Endothelial cell of umbilical vein (primary cell): Measurements from ENCODE around the gene SLC25A21. TPM values are rescaled to one million over a fixed set of nuclear protein-coding genes. Genes with fewer than 3 reads are reported as not detected.

ENCODE experiments used
- BruUV-seq: library from RNA; stranded (reverse); fragments of 400-500 nt; replicated peaks from 2 replicates; lab custom pipeline; 2021; lab: Mats Ljungman, UMichigan
- CTCF ChIA-PET: fragments of 300-600, 350-600 bp; sonication (Branson Sonifier 250); formaldehyde crosslinking; loops from one replicate; lab custom pipeline; 2021; ENCODE audit warnings: antibody characterized with exemption, inconsistent platforms; lab: Charles Lee
- POLR2A ChIA-PET: fragments of 300-600, 350-600 bp; sonication (Branson Sonifier 250); formaldehyde crosslinking; loops from one replicate; lab custom pipeline; 2021; ENCODE audit warnings: antibody characterized with exemption, inconsistent platforms; lab: Charles Lee
- DNase-seq: peaks from one replicate; pipeline ENCODE4 v3.0.0-alpha.2; 2011; ENCODE audit warnings: low read depth, low spot score
- FAIRE-seq: peaks from 2 replicates; lab custom pipeline; 2011; peaks lifted over from hg19 to GRCh38; lab: Jason Lieb, UNC
- H2AFZ ChIP-seq: 2 replicates; pipeline ENCODE4 v1.6.0; 2012; ENCODE audit warnings: low read depth, low read length, control low read depth, inconsistent platforms
- H3K27ac ChIP-seq: 2 replicates; pipeline ENCODE4 v1.5.1; 2011; ENCODE audit warnings: low read depth, mild to moderate bottlenecking, control low read depth, low read length, moderate library complexity; ENCODE audit not compliant: insufficient read depth
- H3K27me3 ChIP-seq, 2 experiments: 2 replicates each; pipeline versions ENCODE4 v1.6.0 to v1.6.1; 2011; ENCODE audit warnings: low read length in 2 of 2, mixed read lengths in 1 of 2; ENCODE audit not compliant: control insufficient read depth in 2 of 2, insufficient read depth in 2 of 2
- H3K36me3 ChIP-seq, 2 experiments: 2 replicates in 1 of 2; 3 replicates in 1 of 2; pipeline ENCODE4 v1.5.1; 2011; ENCODE audit warnings: low read length in 2 of 2, mild to moderate bottlenecking in 1 of 2, moderate library complexity in 1 of 2; ENCODE audit not compliant: control insufficient read depth in 2 of 2, insufficient read depth in 2 of 2; ENCODE audit errors: extremely low read depth in 1 of 2
- H3K4me1 ChIP-seq: 3 replicates; pipeline ENCODE4 v1.5.1; 2011; ENCODE audit warnings: mild to moderate bottlenecking, low read length; ENCODE audit not compliant: control insufficient read depth, insufficient read depth; ENCODE audit errors: extremely low read depth
- H3K4me2 ChIP-seq: 2 replicates; pipeline ENCODE4 v1.6.1; 2011; ENCODE audit warnings: low read length, control low read depth, mixed read lengths; ENCODE audit not compliant: insufficient read depth
- H3K4me3 ChIP-seq, 3 experiments: fragments of 200-600 bp in 1 of 3; sonication (generic), shearing (Covaris generic) in 1 of 3; replicated peaks in 1 of 3; 2 replicates each; pipeline ENCODE4 v1.5.1; 2011 to 2016; ENCODE audit warnings: control low read depth in 3 of 3, low read length in 3 of 3, mild to moderate bottlenecking in 2 of 3, inconsistent platforms in 1 of 3, low read depth in 1 of 3, moderate library complexity in 1 of 3; ENCODE audit not compliant: insufficient read depth in 1 of 3
- H3K79me2 ChIP-seq: 2 replicates; pipeline ENCODE4 v1.6.0; 2012; ENCODE audit warnings: low read length, inconsistent platforms; ENCODE audit not compliant: control insufficient read depth, insufficient read depth
- H3K9ac ChIP-seq: replicated peaks from 2 replicates; pipeline ENCODE3; 2011; ENCODE audit warnings: low read length, control low read depth; ENCODE audit not compliant: insufficient read depth; ENCODE audit errors: extremely low read depth
- H3K9me1 ChIP-seq: replicated peaks from 3 replicates; pipeline ENCODE4 v1.6.0; 2011; ENCODE audit warnings: mild to moderate bottlenecking, low read length; ENCODE audit not compliant: control insufficient read depth, insufficient read depth; ENCODE audit errors: extremely low read depth
- H3K9me3 ChIP-seq: replicated peaks from 2 replicates; pipeline ENCODE4 v1.5.1; 2012; ENCODE audit warnings: low read length, inconsistent platforms; ENCODE audit not compliant: control insufficient read depth, insufficient read depth
- H4K20me1 ChIP-seq: replicated peaks from 2 replicates; pipeline ENCODE3; 2011; ENCODE audit warnings: mild to moderate bottlenecking, low read length; ENCODE audit not compliant: control insufficient read depth, insufficient read depth; ENCODE audit errors: extremely low read depth
- EZH2 ChIP-seq: IDR thresholded peaks from 2 replicates; pipeline ENCODE4 v1.6.1; 2012; ENCODE audit warnings: borderline replicate concordance, low read depth, mild to moderate bottlenecking, moderate library complexity, low read length, inconsistent platforms; ENCODE audit not compliant: severe bottlenecking
- GATA2 ChIP-seq: IDR thresholded peaks from 2 replicates; pipeline ENCODE4 v1.7.0; 2011; ENCODE audit warnings: low read depth, mild to moderate bottlenecking, moderate library complexity, mixed read lengths, low read length; ENCODE audit not compliant: insufficient read length, insufficient read depth
- POLR2A ChIP-seq: IDR thresholded peaks from 2 replicates; pipeline ENCODE4 v1.6.1; 2012; ENCODE audit warnings: low read depth, mild to moderate bottlenecking, control low read depth, low read length
- POLR2AphosphoS5 ChIP-seq: IDR thresholded peaks from 2 replicates; pipeline ENCODE4 v1.6.1; 2012; ENCODE audit warnings: low read depth, mild to moderate bottlenecking, control low read depth, low read length, moderate library complexity; ENCODE audit not compliant: insufficient read depth
- dilution Hi-C: fragments of 300-500 bp; cut with MboI; formaldehyde crosslinking; loops from one replicate; pipeline ENCODE4 v1.15.0; 2019; ENCODE audit warnings: low sequenced_read_pairs; ENCODE audit not compliant: extremely low pct_ligation_motif_present
- intact Hi-C: fragments of 100-400 bp; cut with micrococcal nuclease; formaldehyde crosslinking; loops from one replicate; pipeline ENCODE4 v1.10.0; 2022
- polyA plus RNA-seq, 4 experiments: library from polyadenylated mRNA; depleted of rRNA in 3 of 4; stranded (reverse) in 3 of 4; unstranded in 1 of 4; fragments of >200 nt; gene quantifications; 2 replicates each; pipeline versions ENCODE4 v1.2.1 to v1.2.3, GENCODE V29; 2011 to 2012; ENCODE audit warnings: missing spikeins in 1 of 4
- total RNA-seq: library from RNA; stranded (reverse); gene quantifications from 2 replicates; pipeline ENCODE4 v1.2.3, GENCODE V29; 2021
- TF ChIP-seq, protein P1 (sequence below): IDR thresholded peaks from 2 replicates; pipeline ENCODE4 v1.6.1; 2011; ENCODE audit not compliant: insufficient read depth, insufficient read length

The SLC25A21 gene
- total and polyA plus RNA-seq, 2 donors (not counting 3 experiments of a cell fraction or from before 2014, with no cell fraction given), result 0.98 to 1.4 TPM

DNA sequence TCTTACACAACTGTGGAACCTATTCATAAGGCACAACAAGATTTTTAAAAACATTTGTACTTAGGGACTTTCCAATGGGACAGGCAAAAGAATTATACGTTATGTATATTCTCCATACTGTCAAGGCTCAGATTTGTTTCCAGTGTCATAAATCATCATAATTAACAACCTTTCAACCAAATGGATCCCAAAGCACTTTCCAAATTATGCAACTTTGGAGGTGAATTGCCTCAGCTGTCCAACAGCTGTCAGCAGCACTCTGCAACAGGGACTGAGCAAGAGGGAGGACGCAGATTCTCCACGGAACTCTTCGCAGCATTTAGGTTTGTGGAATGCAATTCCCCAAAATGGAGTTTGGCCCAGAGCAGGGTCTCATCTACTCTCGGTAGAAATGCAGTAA lies 324.2 kb downstream of the SLC25A21 start:
- no peak overlapping the region for H3K4me2 ChIP-seq
- FAIRE-seq (no peak), DNase-seq (no peak)
- no peak overlapping the region for H3K27ac ChIP-seq
- H3K9me3 ChIP-seq, result no peaks in the 10 kb centered on the region
- no peaks in the 10 kb centered on the region for H3K79me2 ChIP-seq
- POLR2A ChIA-PET, result no interaction called here
- dilution Hi-C loops, result no loop called here
- no peak overlapping the region for H2AFZ ChIP-seq
- no TSS peak for BruUV-seq
- H3K4me3 ChIP-seq, result no peak overlapping the region
- H3K27me3 ChIP-seq, result no peaks in the 10 kb centered on the region
- H3K9me1 ChIP-seq, result no peaks in the 10 kb centered on the region
- intact Hi-C loops, result no loop called here
- CTCF ChIA-PET, result no interaction called here
- no peak overlapping the region for H3K9ac ChIP-seq
- H4K20me1 ChIP-seq, result no peaks in the 10 kb centered on the region
- no peaks in the 10 kb centered on the region for H3K4me1 ChIP-seq
- TF ChIP-seq, protein P1, sequence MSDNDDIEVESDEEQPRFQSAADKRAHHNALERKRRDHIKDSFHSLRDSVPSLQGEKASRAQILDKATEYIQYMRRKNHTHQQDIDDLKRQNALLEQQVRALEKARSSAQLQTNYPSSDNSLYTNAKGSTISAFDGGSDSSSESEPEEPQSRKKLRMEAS, result no peak
- TF ChIP-seq POLR2AphosphoS5 (no peak), EZH2 (no peak)
- H3K36me3 ChIP-seq, result no peaks in the 10 kb centered on the region

DNA sequence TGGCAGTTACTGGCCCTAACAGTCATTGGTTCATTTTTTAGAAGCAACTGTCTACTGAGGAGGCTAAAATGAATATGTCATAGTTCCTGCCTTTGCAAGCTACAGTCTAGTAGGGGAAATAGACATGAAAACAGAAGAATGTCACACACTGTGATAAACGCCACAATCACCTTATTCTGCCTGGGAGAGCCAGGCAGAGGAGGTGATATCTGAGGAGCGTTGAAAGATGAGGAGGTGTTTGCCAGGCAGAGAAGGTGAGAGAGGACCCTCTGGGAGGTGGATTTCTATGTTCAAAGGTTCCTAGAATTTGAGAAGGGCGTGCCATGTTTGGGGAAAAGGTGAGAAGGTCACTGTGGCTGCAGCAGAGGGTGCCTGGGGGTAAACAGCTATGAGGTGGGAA lies 325.0 kb downstream of the SLC25A21 start:
- Histone ChIP-seq H3K27me3 (no peaks in the 10 kb centered on the region), H4K20me1 (no peaks in the 10 kb centered on the region), H3K36me3 (no peaks in the 10 kb centered on the region), H3K9me3 (no peaks in the 10 kb centered on the region), H3K27ac (no peak overlapping the region), H3K9ac (no peak overlapping the region), H3K4me2 (no peak overlapping the region), H3K4me3 (no peak overlapping the region), H3K4me1 (no peaks in the 10 kb centered on the region), H3K79me2 (no peaks in the 10 kb centered on the region), H3K9me1 (no peaks in the 10 kb centered on the region), H2AFZ (no peak overlapping the region)
- TF ChIP-seq, protein P1, result no peak
- TF ChIP-seq EZH2, result no peak
- TF ChIP-seq GATA2, result no peak
- no peak for TF ChIP-seq POLR2A
- intact Hi-C loops (no loop called here), dilution Hi-C loops (no loop called here)
- FAIRE-seq (no peak), DNase-seq (no peak)
- BruUV-seq, result no TSS peak
- ChIA-PET POLR2A (no interaction called here), CTCF (no interaction called here)
